Stimulated activated effector memory CD8-positive, alpha-beta T cell treated with anti-CD3 and anti-CD28 coated beads, Interleukin-12 subunit alpha, Interleukin-12 subunit beta, amount 100 ng/mL, for 72 hours (primary cell): Measurements from ENCODE around the gene IFFO2.
"Not testable (repeated sequence)": the region's sequence is repeated elsewhere in the genome, so short reads cannot be mapped to it uniquely, and the experiment has no call there.

Experiments used
- ATAC-seq: fragments of 150-1000 bp; cut with Tn5 transposase; 2 replicates; pipeline ENCODE4 v1.10.0; 2021
- DNase-seq, 2 donors: peaks; one replicate each; pipeline ENCODE4 v3.0.0; 2021 to 2022; ENCODE audit warnings: low spot score in 2 of 2
- H3K27ac Mint-ChIP-seq: one replicate; pipeline ENCODE4 v1.8.0; 2022; ENCODE audit warnings: mild to moderate bottlenecking, mixed read lengths
- H3K36me3 Mint-ChIP-seq: one replicate; pipeline ENCODE4 v1.8.0; 2022; ENCODE audit warnings: mild to moderate bottlenecking, mixed read lengths
- H3K4me1 Mint-ChIP-seq: one replicate; pipeline ENCODE4 v1.8.0; 2022; ENCODE audit warnings: mixed read lengths
- H3K4me3 Mint-ChIP-seq: one replicate; pipeline ENCODE4 v1.8.0; 2022; ENCODE audit warnings: mild to moderate bottlenecking, mixed read lengths
- H3K9me3 Mint-ChIP-seq: one replicate; pipeline ENCODE4 v1.8.0; 2022; ENCODE audit warnings: mixed read lengths

The IFFO2 gene

DNA sequence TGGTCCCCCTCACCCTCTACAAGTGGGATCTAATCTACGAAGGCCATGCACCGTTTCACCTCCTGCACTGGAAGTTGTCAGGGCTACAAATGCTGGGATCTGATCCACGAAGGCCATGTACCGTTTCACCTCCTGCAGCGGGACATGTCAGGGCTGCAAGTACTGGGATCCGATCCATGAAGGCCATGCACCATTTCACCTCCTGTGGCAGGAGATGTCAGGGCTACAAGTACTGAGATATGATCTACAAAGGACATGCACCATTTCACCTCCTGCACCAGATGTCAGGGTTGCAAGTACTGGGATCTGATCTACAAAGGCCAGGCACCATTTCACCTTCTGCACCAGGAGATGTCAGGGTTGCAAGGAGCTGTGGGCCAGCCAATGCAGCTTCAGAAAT lies 61.2 kb downstream of the IFFO2 start:
- no peak overlapping the region for H3K4me3 Mint-ChIP-seq
- ATAC-seq, result no peak

DNA sequence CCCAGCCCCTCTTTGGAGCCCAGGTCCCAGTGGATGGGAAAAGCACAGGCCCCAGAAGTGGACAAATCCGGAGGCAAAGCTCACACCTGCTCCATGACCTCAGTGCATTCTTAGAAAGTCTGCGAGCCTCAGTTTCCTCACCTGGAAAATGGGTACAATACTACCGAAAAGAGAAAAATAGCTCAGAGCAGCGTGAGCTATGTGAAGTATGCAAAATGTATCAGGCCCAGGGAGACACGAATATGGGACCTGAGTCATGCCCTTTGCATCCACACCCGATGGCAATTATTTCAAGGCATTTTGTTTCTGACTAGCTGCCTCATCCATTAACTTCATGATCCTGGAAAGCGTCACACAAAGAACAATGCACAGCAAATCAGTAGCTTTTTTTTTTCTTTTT lies 63.4 kb downstream of the IFFO2 start:
- no peaks in the 10 kb centered on the region for H3K9me3 Mint-ChIP-seq
- DNase-seq (no peak), ATAC-seq (no peak)
- H3K4me1 Mint-ChIP-seq, result no peaks in the 10 kb centered on the region
- H3K36me3 Mint-ChIP-seq, result no peaks in the 10 kb centered on the region
- H3K27ac Mint-ChIP-seq, result no peak overlapping the region
- no peak overlapping the region for H3K4me3 Mint-ChIP-seq

More for the DNA sequence above, 61.2 kb downstream of the IFFO2 start:
- no peak for DNase-seq
- Mint-ChIP-seq H3K36me3 (no peaks in the 10 kb centered on the region), H3K9me3 (no peaks in the 10 kb centered on the region), H3K4me1 (no peaks in the 10 kb centered on the region), H3K27ac (no peak overlapping the region)

GRCh38 chr1:18891858-18892257 lies 64.6 kb downstream of the IFFO2 start:
- DNase-seq, H3K9me3 Mint-ChIP-seq, H3K36me3 Mint-ChIP-seq, ATAC-seq, H3K4me3 Mint-ChIP-seq, H3K4me1 Mint-ChIP-seq: not testable (repeated sequence)
- peak overlapping the region; percentile 61 for H3K27ac Mint-ChIP-seq

- H3K4me1 Mint-ChIP-seq, result no peaks in the 10 kb centered on the region
- no peaks in the 10 kb centered on the region for H3K36me3 Mint-ChIP-seq
- DNase-seq, result no peak
- ATAC-seq, result no peak
- peak overlapping the region; percentile 61 for H3K27ac Mint-ChIP-seq
- H3K4me3 Mint-ChIP-seq, result no peak overlapping the region
- no peaks in the 10 kb centered on the region for H3K9me3 Mint-ChIP-seq
These were observed 65.1 kb downstream of the IFFO2 start for GRCh38 chr1:18891426-18891780.

DNA sequence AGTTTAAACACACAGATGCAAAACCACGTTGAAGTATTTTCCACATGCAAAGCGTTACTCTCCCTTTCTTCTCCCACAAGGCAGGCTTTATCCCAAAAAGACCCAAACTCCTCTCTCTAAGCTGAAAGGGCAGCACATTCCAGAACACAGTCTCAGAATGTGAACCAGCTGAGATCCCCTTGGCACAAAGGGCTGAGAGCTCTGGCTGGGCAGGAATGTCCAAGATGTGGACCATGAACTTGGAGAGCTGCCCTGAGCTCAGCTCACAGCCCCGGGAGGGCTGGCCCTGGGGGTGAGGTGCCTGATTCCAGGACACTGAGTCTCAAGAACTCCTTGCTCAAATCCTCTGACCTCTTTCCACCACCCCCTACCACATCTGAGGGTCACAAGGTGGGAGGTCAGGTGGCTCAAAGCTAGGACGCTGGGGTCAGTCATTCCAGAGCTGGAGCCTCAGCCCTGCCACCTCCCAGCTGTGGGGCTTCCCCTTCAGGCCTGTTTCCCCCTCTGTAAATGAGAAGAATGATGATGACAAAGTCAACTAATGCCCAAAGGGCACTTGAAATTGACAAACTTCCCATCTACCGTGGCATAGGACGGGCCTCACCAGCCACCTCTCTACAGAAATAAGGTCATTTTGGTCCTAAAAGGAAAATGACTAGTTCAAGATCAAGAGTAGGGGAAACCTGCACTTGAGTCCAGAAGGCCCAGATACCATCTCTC lies 65.6 kb downstream of the IFFO2 start:
- Mint-ChIP-seq H3K4me1 (no peaks in the 10 kb centered on the region), H3K4me3 (no peak overlapping the region), H3K36me3 (no peaks in the 10 kb centered on the region), H3K27ac (no peak overlapping the region), H3K9me3 (no peaks in the 10 kb centered on the region)
- no peak for DNase-seq
- no peak for ATAC-seq

DNA sequence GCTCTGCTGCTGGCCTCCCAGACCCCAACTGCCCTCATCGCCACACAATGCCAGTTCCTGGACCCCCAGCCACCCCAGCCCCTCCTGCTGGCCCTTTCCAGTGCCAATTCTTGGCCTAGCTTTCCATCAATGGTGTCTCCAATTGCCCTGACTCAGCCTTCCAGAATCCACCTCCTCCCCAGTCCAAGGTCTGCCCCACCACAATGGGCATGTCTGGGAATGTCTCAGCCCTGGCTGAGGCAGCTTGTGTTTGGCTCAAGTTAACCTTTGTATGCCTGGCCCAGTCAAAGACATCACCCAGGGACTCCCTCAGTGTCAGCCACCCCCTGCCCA lies 70.5 kb downstream of the IFFO2 start:
- DNase-seq (no peak), ATAC-seq (no peak)
- Mint-ChIP-seq H3K9me3 (no peaks in the 10 kb centered on the region), H3K4me1 (no peaks in the 10 kb centered on the region), H3K36me3 (no peaks in the 10 kb centered on the region), H3K4me3 (no peak overlapping the region), H3K27ac (no peak overlapping the region)

DNA sequence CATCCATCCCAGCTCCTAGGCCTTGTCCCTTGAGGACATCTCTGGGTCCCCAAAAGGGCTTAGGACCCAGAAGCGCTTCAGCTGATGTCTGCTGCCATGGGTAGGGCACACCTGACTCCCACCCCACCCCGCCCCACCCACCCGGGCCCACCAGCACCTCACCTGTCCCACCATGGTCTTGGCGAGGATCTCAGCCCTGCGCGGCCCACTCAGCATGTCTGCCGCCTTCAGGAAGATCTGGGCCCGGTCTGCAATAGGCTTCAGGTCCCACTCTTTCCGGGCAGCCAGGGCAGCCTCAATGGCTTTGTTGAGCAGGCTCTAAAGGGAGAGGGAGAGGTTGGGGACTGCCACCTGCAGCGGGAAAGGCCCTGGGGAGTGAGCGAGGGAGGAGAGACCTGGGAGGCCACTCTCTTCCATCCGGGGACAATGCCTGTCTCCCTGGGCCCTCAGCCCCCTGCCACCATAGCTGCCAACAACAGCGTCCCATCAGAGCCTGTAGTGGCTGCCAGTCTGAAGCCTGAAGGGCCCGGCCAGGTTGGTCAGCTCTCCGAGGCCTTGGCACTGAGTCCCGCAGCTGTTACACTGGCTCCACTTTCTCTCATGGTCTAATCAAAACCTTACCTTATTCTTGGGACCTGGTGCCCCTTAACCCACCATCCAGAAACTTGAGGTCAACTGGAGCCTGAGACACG lies 71.0 kb downstream of the IFFO2 start:
- Mint-ChIP-seq H3K4me3 (no peak overlapping the region), H3K4me1 (no peaks in the 10 kb centered on the region), H3K9me3 (no peaks in the 10 kb centered on the region), H3K27ac (no peak overlapping the region), H3K36me3 (no peaks in the 10 kb centered on the region)
- DNase-seq, result no peak
- ATAC-seq, result no peak

GRCh38 chr1:18884727-18885126 lies 71.7 kb downstream of the IFFO2 start:
- Mint-ChIP-seq H3K4me3 (no peak overlapping the region), H3K36me3 (no peaks in the 10 kb centered on the region), H3K27ac (peak overlapping the region; percentile 21), H3K4me1 (no peaks in the 10 kb centered on the region), H3K9me3 (no peaks in the 10 kb centered on the region)
- DNase-seq (no peak), ATAC-seq (no peak)

GRCh38 chr1:18884419-18884717 lies 72.1 kb downstream of the IFFO2 start:
- DNase-seq, result no peak
- no peak for ATAC-seq
- Mint-ChIP-seq H3K27ac (peak overlapping the region; percentile 21), H3K4me1 (no peaks in the 10 kb centered on the region), H3K4me3 (no peak overlapping the region), H3K9me3 (no peaks in the 10 kb centered on the region), H3K36me3 (no peaks in the 10 kb centered on the region)

DNA sequence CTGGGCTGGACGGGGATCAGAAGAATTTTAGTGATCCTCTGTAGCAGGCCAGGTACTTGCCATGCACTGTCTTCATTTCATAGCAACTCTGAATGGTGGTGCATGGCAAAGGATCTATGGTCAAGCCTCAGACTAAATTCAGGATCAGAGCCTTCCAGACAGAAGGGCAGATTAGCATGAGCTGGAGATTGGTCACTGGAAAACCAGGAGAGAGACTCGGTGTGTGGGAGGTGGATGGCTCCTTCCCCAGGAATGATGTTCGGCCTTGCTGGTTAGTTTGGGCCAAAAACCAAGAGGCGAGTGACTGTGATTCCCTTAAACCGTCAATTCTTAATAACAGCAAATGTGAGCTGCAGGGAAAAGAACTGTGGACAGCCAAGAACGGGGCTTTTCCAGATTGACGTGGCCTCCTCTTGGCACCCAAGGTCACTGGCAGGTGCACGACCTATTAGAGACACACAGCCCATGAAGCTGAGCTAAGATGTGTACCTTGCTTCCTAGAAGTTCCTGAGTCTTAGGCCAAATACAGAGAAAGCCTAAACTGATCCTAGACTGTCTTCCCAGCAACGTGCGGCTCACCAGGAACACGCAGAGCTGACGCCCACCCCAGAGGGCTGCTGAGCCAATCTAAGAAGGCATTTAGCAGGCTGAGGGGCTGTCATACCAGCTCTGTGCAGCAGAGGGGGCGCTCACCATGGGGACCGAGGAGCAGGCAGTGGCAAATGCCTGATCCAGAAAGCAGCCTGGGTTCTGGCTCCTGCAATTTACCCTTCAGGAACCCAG lies 72.6 kb downstream of the IFFO2 start:
- Mint-ChIP-seq H3K9me3 (no peaks in the 10 kb centered on the region), H3K36me3 (no peaks in the 10 kb centered on the region), H3K4me3 (no peak overlapping the region), H3K27ac (no peak overlapping the region), H3K4me1 (no peaks in the 10 kb centered on the region)
- ATAC-seq (peak; percentile 66), DNase-seq (peak; percentile 68 to 86)

DNA sequence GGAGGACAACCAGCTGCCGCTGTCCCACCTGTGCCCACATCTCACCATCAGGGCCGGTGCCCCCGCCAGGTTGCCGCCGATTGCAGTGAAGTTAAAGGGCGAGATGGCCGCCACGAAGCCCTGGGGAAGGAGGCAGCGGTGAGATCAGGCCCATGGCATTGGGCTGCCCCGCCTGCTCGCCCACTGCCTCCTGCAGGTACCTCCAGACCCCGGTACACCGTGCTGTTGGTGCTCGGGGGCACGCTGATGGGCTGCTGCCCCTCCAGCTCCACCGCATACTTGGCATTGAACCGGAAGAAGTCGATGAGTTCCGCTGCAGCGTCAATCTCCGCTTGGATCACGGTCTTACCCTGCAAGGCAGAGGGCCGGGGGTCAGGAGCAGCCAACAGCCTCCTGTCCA lies 73.4 kb downstream of the IFFO2 start:
- ATAC-seq (no peak), DNase-seq (no peak)
- no peak overlapping the region for H3K27ac Mint-ChIP-seq
- no peak overlapping the region for H3K4me3 Mint-ChIP-seq
- H3K4me1 Mint-ChIP-seq, result no peaks in the 10 kb centered on the region
- no peaks in the 10 kb centered on the region for H3K36me3 Mint-ChIP-seq
- no peaks in the 10 kb centered on the region for H3K9me3 Mint-ChIP-seq

DNA sequence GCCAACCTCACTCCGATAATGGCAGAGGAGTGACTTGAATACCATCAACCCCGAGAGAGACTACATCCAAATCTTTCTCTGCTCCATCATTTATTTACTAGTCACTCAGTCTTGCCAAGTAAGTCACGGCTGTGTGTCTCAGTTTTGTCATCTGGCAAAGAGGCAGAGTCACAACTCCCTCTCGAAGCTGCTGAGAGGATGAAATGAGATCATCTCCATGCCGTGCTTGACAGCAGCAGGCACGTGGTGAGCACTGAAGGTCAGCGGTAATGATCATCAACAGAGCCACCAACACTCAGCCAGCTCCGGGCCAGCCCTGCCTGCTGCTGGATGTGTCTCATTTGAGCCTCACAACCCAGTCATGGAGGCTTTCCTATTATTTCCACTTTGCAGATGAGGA lies 74.0 kb downstream of the IFFO2 start:
- H3K36me3 Mint-ChIP-seq, result no peaks in the 10 kb centered on the region
- H3K4me1 Mint-ChIP-seq, result no peaks in the 10 kb centered on the region
- H3K4me3 Mint-ChIP-seq, result no peak overlapping the region
- no peak for DNase-seq
- no peaks in the 10 kb centered on the region for H3K9me3 Mint-ChIP-seq
- no peak for ATAC-seq
- no peak overlapping the region for H3K27ac Mint-ChIP-seq

DNA sequence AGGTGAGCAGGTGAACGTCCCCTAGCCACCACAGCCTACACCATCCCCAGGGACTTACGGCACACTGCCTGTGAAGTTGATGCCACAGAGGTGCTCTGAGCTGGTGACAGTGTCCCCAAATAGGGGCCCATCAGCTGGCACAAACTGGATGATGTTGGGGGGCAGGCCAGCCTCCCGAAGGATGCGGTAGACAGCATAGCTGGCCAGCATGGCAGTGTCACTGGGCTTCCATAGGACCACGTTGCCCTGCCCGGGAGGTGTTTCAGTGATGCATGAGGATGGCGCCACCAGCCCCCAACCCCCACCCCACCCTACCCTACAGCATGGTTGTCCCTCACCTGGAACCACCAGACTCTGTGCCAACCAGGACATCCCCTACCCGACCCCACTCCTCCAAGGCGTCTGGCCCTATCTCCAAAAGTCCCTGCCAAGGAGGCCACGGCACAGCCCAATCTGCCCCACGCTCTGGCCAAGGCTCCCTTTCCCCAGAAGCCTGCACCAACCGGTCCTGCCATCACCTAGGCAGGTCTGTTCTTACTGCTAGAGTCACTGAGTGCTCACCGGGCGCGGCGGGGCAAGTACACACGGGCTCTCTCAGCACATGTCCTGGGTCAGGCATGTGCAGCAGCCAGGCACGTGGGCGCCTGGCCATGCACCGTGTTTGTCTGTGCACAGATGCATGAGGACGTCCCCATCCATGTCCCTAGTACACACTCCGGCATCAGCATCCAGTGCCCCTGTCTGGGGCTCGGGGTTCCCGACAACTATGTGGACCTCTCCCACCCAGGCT lies 74.6 kb downstream of the IFFO2 start:
- Mint-ChIP-seq H3K4me1 (no peaks in the 10 kb centered on the region), H3K4me3 (no peak overlapping the region), H3K36me3 (no peaks in the 10 kb centered on the region), H3K27ac (no peak overlapping the region), H3K9me3 (no peaks in the 10 kb centered on the region)
- no peak for DNase-seq
- no peak for ATAC-seq

DNA sequence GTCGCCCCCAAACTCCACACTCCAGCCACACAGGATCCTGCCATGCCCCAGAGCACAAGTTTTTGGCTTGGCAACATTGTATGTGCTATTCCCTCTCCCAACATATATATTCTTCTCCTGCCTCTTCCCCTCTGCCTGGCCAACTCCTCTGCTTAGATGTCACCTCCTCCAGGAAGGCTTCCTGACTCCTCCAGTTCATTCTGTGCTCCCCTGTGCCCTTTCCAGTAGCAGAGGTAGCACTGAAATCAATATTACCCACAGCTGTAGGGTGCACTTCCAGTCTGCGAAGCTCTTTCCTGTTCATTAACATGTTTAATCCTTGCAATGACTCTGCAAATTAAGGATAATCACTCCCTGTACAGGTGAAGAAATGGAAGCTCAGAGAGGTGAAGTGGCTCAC lies 75.3 kb downstream of the IFFO2 start:
- ATAC-seq (no peak), DNase-seq (no peak)
- H3K9me3 Mint-ChIP-seq, result no peaks in the 10 kb centered on the region
- H3K4me3 Mint-ChIP-seq, result no peak overlapping the region
- H3K4me1 Mint-ChIP-seq, result no peaks in the 10 kb centered on the region
- no peak overlapping the region for H3K27ac Mint-ChIP-seq
- H3K36me3 Mint-ChIP-seq, result no peaks in the 10 kb centered on the region

GRCh38 chr1:18880585-18880984 lies 75.9 kb downstream of the IFFO2 start:
- Mint-ChIP-seq H3K4me3 (no peak overlapping the region), H3K9me3 (no peaks in the 10 kb centered on the region), H3K4me1 (no peaks in the 10 kb centered on the region), H3K36me3 (no peaks in the 10 kb centered on the region), H3K27ac (no peak overlapping the region)
- no peak for ATAC-seq
- DNase-seq, result no peak
